GM18511 (cell line): ENCODE data around the gene STK36.

Experiments
- ATAC-seq: cut with Tn5 transposase; IDR thresholded peaks from one replicate; pipeline ENCODE4 v1.9.1; 2021; ENCODE audit warnings: mild to moderate bottlenecking, moderate library complexity; ENCODE audit not compliant: unreplicated experiment

The STK36 gene

DNA sequence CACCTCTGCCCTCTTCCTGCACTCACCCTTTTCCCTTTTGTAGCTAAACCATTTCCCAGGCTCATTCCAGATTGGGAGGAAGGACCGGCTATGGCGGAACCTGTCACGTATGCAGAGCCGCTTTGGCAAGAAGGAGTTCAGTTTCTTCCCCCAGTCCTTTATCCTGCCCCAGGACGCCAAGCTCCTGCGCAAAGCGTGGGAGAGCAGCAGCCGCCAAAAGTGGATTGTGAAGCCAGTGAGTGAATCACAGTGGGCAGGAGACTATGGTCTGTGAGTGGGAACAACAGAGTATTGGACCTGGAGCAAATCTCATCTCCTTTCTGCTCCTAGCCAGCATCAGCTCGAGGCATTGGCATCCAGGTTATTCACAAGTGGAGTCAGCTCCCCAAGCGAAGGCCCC lies 75.1 kb downstream of the STK36 start:
- ATAC-seq = no peak

DNA sequence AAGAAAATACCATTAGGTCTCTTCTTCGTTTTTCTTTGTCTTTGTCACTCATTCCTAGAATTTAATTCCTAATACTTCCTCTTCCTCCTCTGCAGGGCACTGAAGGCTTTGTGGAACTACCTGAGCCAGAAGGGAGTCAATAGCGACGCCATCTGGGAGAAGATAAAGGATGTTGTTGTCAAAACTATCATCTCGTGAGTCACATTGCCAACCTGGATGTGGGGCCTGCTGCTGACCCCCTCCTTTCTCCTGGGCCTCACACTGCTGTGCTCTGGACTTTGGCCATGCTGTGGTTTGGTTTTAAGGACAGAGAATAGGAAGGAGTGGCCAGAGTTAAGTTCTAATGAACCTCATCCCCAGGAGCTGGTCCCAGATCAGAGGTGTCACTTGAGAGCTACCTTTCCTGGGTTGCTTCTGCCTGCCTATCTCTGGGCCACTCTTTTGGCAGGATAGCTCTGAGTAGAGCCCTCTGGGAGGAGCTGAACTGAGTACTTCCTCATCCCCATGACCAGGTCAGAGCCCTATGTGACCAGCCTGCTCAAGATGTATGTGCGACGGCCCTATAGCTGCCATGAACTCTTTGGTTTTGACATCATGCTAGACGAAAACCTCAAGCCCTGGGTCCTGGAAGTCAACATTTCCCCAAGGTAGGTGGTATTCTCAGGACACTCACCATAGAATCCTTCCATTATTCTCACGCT lies 77.0 kb downstream of the STK36 start:
- no peak for ATAC-seq
